HepG2 (cell line): Measurements from ENCODE around the gene TXNDC12. TPM values are rescaled to one million over a fixed set of nuclear protein-coding genes. Genes with fewer than 3 reads are reported as not detected.

Experiments used
- AGO2 ChIP-seq: fragments of 200-400 bp; formaldehyde crosslinking; optimal IDR thresholded peaks from 2 replicates; pipeline ENCODE3; 2017; ENCODE audit warnings: mild to moderate bottlenecking, low read depth, low read length, moderate library complexity
- CEBPB ChIP-seq: IDR thresholded peaks from 2 replicates; pipeline ENCODE4 v1.6.1; 2011; ENCODE audit warnings: low read depth, low read length, improper control_type of control experiment, borderline replicate concordance
- DRAP1 ChIP-seq: IDR thresholded peaks from 2 replicates; pipeline ENCODE4 v1.6.1; 2016; ENCODE audit warnings: missing genetic modification reagents, missing compliant biosample characterization
- FOXC1 ChIP-seq: sonication (generic); formaldehyde crosslinking; IDR thresholded peaks from 2 replicates; pipeline ENCODE4 v1.8.0; 2022; ENCODE audit warnings: mild to moderate bottlenecking, missing genetic modification reagents, borderline replicate concordance
- FOXK1 ChIP-seq: sonication (generic); formaldehyde crosslinking; IDR thresholded peaks from 2 replicates; pipeline ENCODE4 v1.4.0; 2020; ENCODE audit warnings: low read depth, missing genetic modification reagents, borderline replicate concordance
- FOXK2 ChIP-seq: fragments of 450-650 bp; IDR thresholded peaks from 2 replicates; pipeline ENCODE4 v1.6.1; 2016
- HDAC2 ChIP-seq: sonication (generic); formaldehyde crosslinking; IDR thresholded peaks from 2 replicates; pipeline ENCODE4 v1.4.0; 2020; ENCODE audit warnings: missing genetic modification reagents
- HNF4A ChIP-seq: sonication (generic); formaldehyde crosslinking; IDR thresholded peaks from 2 replicates; pipeline ENCODE4 v1.4.0; 2020; ENCODE audit warnings: missing genetic modification reagents
- HOXA5 ChIP-seq: sonication (generic); formaldehyde crosslinking; IDR thresholded peaks from 2 replicates; pipeline ENCODE4 v1.4.0; 2020; ENCODE audit warnings: missing genetic modification reagents
- LCORL ChIP-seq, 2 experiments: fragments of 450-650 bp in 1 of 2; sonication (generic) in 1 of 2; formaldehyde crosslinking in 1 of 2; IDR thresholded peaks; 2 replicates each; pipeline versions ENCODE4 v1.5.0 to v1.6.1; 2017 to 2020; ENCODE audit warnings: antibody characterized with exemption in 1 of 2, missing genetic modification reagents in 1 of 2
- MAZ ChIP-seq, 2 experiments: sonication (generic) in 1 of 2; formaldehyde crosslinking in 1 of 2; IDR thresholded peaks; 2 replicates each; pipeline versions ENCODE4 v1.5.0 to v1.6.1; 2012 to 2020; ENCODE audit warnings: low read depth in 2 of 2, mild to moderate bottlenecking in 2 of 2, borderline replicate concordance in 1 of 2, improper control_type of control experiment in 1 of 2, low read length in 1 of 2, missing genetic modification reagents in 1 of 2, moderate library complexity in 1 of 2
- NFIC ChIP-seq: IDR thresholded peaks from 2 replicates; pipeline ENCODE4 v1.6.1; 2012; ENCODE audit warnings: mild to moderate bottlenecking, low read length, inconsistent platforms
- SP5 ChIP-seq: IDR thresholded peaks from 2 replicates; pipeline ENCODE4 v1.6.1; 2016; ENCODE audit warnings: low read depth, borderline replicate concordance
- TOPORS ChIP-seq: sonication (generic); formaldehyde crosslinking; IDR thresholded peaks from 2 replicates; pipeline ENCODE4 v1.8.0; 2023; ENCODE audit warnings: mild to moderate bottlenecking, missing genetic modification reagents
- ZBTB20 ChIP-seq: sonication (generic); formaldehyde crosslinking; IDR thresholded peaks from 2 replicates; pipeline ENCODE4 v1.8.1; 2023; ENCODE audit warnings: missing genetic modification reagents, low read depth, mild to moderate bottlenecking, borderline replicate concordance
- ZNF251 ChIP-seq: sonication (generic); formaldehyde crosslinking; IDR thresholded peaks from 2 replicates; pipeline ENCODE4 v1.9.0; 2021; ENCODE audit warnings: mild to moderate bottlenecking, missing genetic modification reagents
- ZNF253 ChIP-seq: sonication (generic); formaldehyde crosslinking; IDR thresholded peaks from 2 replicates; pipeline ENCODE4 v1.8.0; 2022; ENCODE audit warnings: mild to moderate bottlenecking, missing genetic modification reagents, borderline replicate concordance
- ZNF317 ChIP-seq: sonication (generic); formaldehyde crosslinking; IDR thresholded peaks from 2 replicates; pipeline ENCODE4 v1.5.0; 2020; ENCODE audit warnings: mild to moderate bottlenecking, missing genetic modification reagents
- ZNF329 ChIP-seq: sonication (generic); formaldehyde crosslinking; IDR thresholded peaks from 2 replicates; pipeline ENCODE4 v1.9.0; 2021; ENCODE audit warnings: low read depth, mild to moderate bottlenecking, missing genetic modification reagents
- ZNF432 ChIP-seq: sonication (generic); formaldehyde crosslinking; IDR thresholded peaks from 2 replicates; pipeline ENCODE4 v1.5.0; 2020; ENCODE audit warnings: missing genetic modification reagents, mild to moderate bottlenecking, borderline replicate concordance
- ZNF552 ChIP-seq: sonication (generic); formaldehyde crosslinking; IDR thresholded peaks from 2 replicates; pipeline ENCODE4 v1.9.0; 2022; ENCODE audit warnings: missing genetic modification reagents, mild to moderate bottlenecking, borderline replicate concordance
- polyA plus RNA-seq, 8 experiments: library from polyadenylated mRNA; depleted of rRNA in 3 of 8; stranded (reverse) in 7 of 8; unstranded in 1 of 8; fragments of >200 nt; fragmentation: Illumina TruSeq in 4 of 8; extraction: Trizol in 4 of 8; gene quantifications; 2 replicates each; pipeline versions ENCODE4 v1.2.1 to v1.2.3, GENCODE V29; 2011 to 2016; ENCODE audit warnings: low read depth in 4 of 8, missing spikeins in 1 of 8, mixed read lengths in 1 of 8; ENCODE audit not compliant: insufficient read depth in 1 of 8
- total RNA-seq, 5 experiments: library from RNA; depleted of rRNA; stranded (reverse); fragments of >200 nt; fragmentation: Illumina TruSeq; extraction: Trizol; gene quantifications; 2 replicates each; pipeline ENCODE4 v1.2.3, GENCODE V29; 2016; ENCODE audit warnings: low read depth in 1 of 5
- TF ChIP-seq, protein P1 (sequence below): sonication (generic); formaldehyde crosslinking; IDR thresholded peaks from 2 replicates; pipeline ENCODE4 v1.5.0; 2020; ENCODE audit warnings: missing genetic modification reagents

Gene TXNDC12
- total and polyA plus RNA-seq, 2 of the 13 experiments (the other 11 are each of a cell fraction or from before 2014, with no cell fraction given) = 65.6 to 67.2 TPM

GRCh38 chr1:52080014-52080415 is 25.0 kb upstream of the TXNDC12 start (continued):
- no peak for TF ChIP-seq DRAP1
- no peak for TF ChIP-seq TOPORS (CRISPR knock-in tag)
- no peak for TF ChIP-seq ZNF552 (CRISPR knock-in tag)
- peak; percentile 39; the same call in 1 of the 2 replicates for TF ChIP-seq HDAC2
- TF ChIP-seq ZBTB20 (CRISPR knock-in tag) = peak; percentile 67; the same call in 1 of the 2 replicates
- peak; percentile 85; the same call in 1 of the 2 replicates for TF ChIP-seq NFIC
- TF ChIP-seq MAZ (IDR thresholded peaks at IDR 0.05; ENCODE audit: borderline replicate concordance, low read depth, low read length) = no peak
- TF ChIP-seq MAZ (CRISPR knock-in tag; IDR thresholded peaks at IDR 0.05; ENCODE audit: low read depth) = no peak
- TF ChIP-seq FOXK2 = peak; percentile 62; the same call in 1 of the 2 replicates
- no peak for TF ChIP-seq FOXC1 (CRISPR knock-in tag)
- no peak for TF ChIP-seq ZNF432 (CRISPR knock-in tag)
- TF ChIP-seq ZNF317 = no peak
- TF ChIP-seq SP5 (CRISPR knock-in tag) = 0 out of 2 replicates have a peak, but pooled peaks have one; percentile 27
- peak; percentile 26; the same call in 1 of the 2 replicates for TF ChIP-seq FOXK1 (CRISPR knock-in tag)
- TF ChIP-seq, protein P1, sequence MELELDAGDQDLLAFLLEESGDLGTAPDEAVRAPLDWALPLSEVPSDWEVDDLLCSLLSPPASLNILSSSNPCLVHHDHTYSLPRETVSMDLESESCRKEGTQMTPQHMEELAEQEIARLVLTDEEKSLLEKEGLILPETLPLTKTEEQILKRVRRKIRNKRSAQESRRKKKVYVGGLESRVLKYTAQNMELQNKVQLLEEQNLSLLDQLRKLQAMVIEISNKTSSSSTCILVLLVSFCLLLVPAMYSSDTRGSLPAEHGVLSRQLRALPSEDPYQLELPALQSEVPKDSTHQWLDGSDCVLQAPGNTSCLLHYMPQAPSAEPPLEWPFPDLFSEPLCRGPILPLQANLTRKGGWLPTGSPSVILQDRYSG (CRISPR knock-in tag) = no peak
- 0 out of 2 replicates have a peak, but pooled peaks have one; percentile 56 for TF ChIP-seq LCORL (IDR thresholded peaks at IDR 0.05)
- peak; percentile 72 for TF ChIP-seq LCORL (CRISPR knock-in tag; IDR thresholded peaks at IDR 0.05)
- TF ChIP-seq ZNF251 = no peak
- TF ChIP-seq ZNF253 (CRISPR knock-in tag) = no peak
- peak; percentile 91 for TF ChIP-seq HNF4A (CRISPR knock-in tag)
- TF ChIP-seq ZNF329 (CRISPR knock-in tag) = no peak
- no peak for TF ChIP-seq HOXA5 (CRISPR knock-in tag)
- TF ChIP-seq CEBPB = peak; percentile 78
- no peak for TF ChIP-seq AGO2
